SK-N-SH (cell line): ENCODE measurements around the gene SMAD3. TPM values are rescaled to one million over a fixed set of nuclear protein-coding genes. Genes with fewer than 3 reads are reported as not detected.
A peak's percentile ranks its signal among the peaks of the same experiment; 100 is the strongest.

ENCODE experiments used
- CTCF ChIA-PET: fragments of 300-600, 350-600 bp; formaldehyde crosslinking; extraction: SDS; loops from one replicate; lab custom pipeline; 2021; lab: Yijun Ruan, JAX
- POLR2A ChIA-PET: fragments of 350-600 bp; sonication (Branson Sonifier 250); formaldehyde crosslinking; extraction: SDS; loops from one replicate; lab custom pipeline; 2020; ENCODE audit warnings: antibody characterized with exemption, inconsistent platforms; lab: Yijun Ruan, JAX
- DNase-seq: peaks from one replicate; pipeline ENCODE4 v3.0.0; 2012
- H2AFZ ChIP-seq: fragments of 200-600 bp; sonication (generic); 2 replicates; pipeline ENCODE4 v1.8.1; 2016; ENCODE audit warnings: antibody characterized with exemption, mild to moderate bottlenecking, low read depth
- H3F3A ChIP-seq: fragments of 200-600 bp; sonication (generic); replicated peaks from 2 replicates; pipeline ENCODE3; 2016; ENCODE audit warnings: antibody characterized with exemption, mild to moderate bottlenecking; ENCODE audit not compliant: insufficient read depth
- H3K27ac ChIP-seq, 2 experiments: fragments of 200-500 bp in 1 of 2; fragments of 200-600 bp in 1 of 2; sonication (Bioruptor generic) in 1 of 2; sonication (generic), shearing (Covaris generic) in 1 of 2; 2 replicates each; pipeline versions ENCODE4 v1.5.1 to v1.6.1; 2014 to 2016; ENCODE audit warnings: low read depth in 2 of 2, inconsistent platforms in 1 of 2, low read length in 1 of 2, mild to moderate bottlenecking in 1 of 2, mixed read lengths in 1 of 2
- H3K27me3 ChIP-seq: fragments of 200-600 bp; sonication (generic), shearing (Covaris generic); 2 replicates; pipeline ENCODE4 v1.6.1; 2016; ENCODE audit warnings: mixed run types; ENCODE audit not compliant: insufficient read depth
- H3K36me3 ChIP-seq, 2 experiments: fragments of 200-500 bp in 1 of 2; fragments of 200-600 bp in 1 of 2; sonication (Bioruptor generic) in 1 of 2; sonication (generic) in 1 of 2; replicated peaks in 1 of 2; 2 replicates each; pipeline versions ENCODE3 to v1.5.1; 2014 to 2016; ENCODE audit warnings: low read length in 1 of 2, mild to moderate bottlenecking in 1 of 2; ENCODE audit not compliant: insufficient read depth in 2 of 2, control insufficient read depth in 1 of 2
- H3K4me1 ChIP-seq, 2 experiments: fragments of 200-500 bp in 1 of 2; fragments of 200-600 bp in 1 of 2; sonication (Bioruptor generic) in 1 of 2; sonication (generic), shearing (Covaris generic) in 1 of 2; 2 replicates each; pipeline versions ENCODE4 v1.5.1 to v1.6.1; 2014 to 2016; ENCODE audit warnings: low read depth in 1 of 2, low read length in 1 of 2, mixed run types in 1 of 2; ENCODE audit not compliant: insufficient read depth in 2 of 2, control insufficient read depth in 1 of 2
- H3K4me2 ChIP-seq: fragments of 200-600 bp; sonication (generic), shearing (Covaris generic); 2 replicates; pipeline ENCODE4 v1.6.1; 2017; ENCODE audit warnings: mixed run types
- H3K4me3 ChIP-seq, 2 experiments: fragments of 200-500 bp in 1 of 2; fragments of 200-600 bp in 1 of 2; sonication (Bioruptor generic) in 1 of 2; sonication (generic), shearing (Covaris generic) in 1 of 2; 2 replicates each; pipeline versions ENCODE4 v1.5.1 to v1.8.1; 2014 to 2016; ENCODE audit warnings: low read depth in 2 of 2, inconsistent platforms in 1 of 2, low read length in 1 of 2, mild to moderate bottlenecking in 1 of 2, mixed read lengths in 1 of 2, moderate library complexity in 1 of 2
- H3K79me2 ChIP-seq: fragments of 200-600 bp; sonication (generic); 2 replicates; pipeline ENCODE4 v1.8.1; 2017; ENCODE audit warnings: mild to moderate bottlenecking; ENCODE audit not compliant: insufficient read depth
- H3K9ac ChIP-seq: fragments of 200-600 bp; sonication (generic); 2 replicates; pipeline ENCODE4 v1.6.1; 2017; ENCODE audit warnings: mixed run types
- H3K9me2 ChIP-seq: fragments of 200-600 bp; sonication (generic); 2 replicates; pipeline ENCODE4 v1.6.1; 2017; ENCODE audit warnings: mixed run types
- H3K9me3 ChIP-seq: fragments of 200-600 bp; sonication (generic); 2 replicates; pipeline ENCODE4 v1.6.1; 2017; ENCODE audit warnings: mixed run types, mild to moderate bottlenecking, moderate library complexity
- H4K20me1 ChIP-seq: fragments of 200-600 bp; sonication (generic); 2 replicates; pipeline ENCODE4 v1.6.1; 2017; ENCODE audit warnings: mild to moderate bottlenecking, mixed run types; ENCODE audit not compliant: insufficient read depth
- CHD2 ChIP-seq: fragments of 150-350 bp; IDR thresholded peaks from 2 replicates; pipeline ENCODE4 v1.6.1; 2018; ENCODE audit warnings: low read length; ENCODE audit not compliant: partially characterized antibody
- ELF1 ChIP-seq: IDR thresholded peaks from 2 replicates; pipeline ENCODE4 v1.4.0; 2012
- EP300 ChIP-seq, 2 experiments: IDR thresholded peaks; 2 replicates each; pipeline versions ENCODE4 v1.4.0 to v1.6.1; 2012; ENCODE audit warnings: borderline replicate concordance in 1 of 2, low read depth in 1 of 2, low read length in 1 of 2
- EZH2phosphoT487 ChIP-seq: fragments of 200-600 bp; sonication (generic); IDR thresholded peaks from 2 replicates; pipeline ENCODE4 v1.6.1; 2017; ENCODE audit warnings: low read depth, mixed run types, mild to moderate bottlenecking, antibody characterized with exemption, moderate library complexity, borderline replicate concordance
- FOSL2 ChIP-seq: IDR thresholded peaks from 2 replicates; pipeline ENCODE4 v1.4.0; 2012; ENCODE audit warnings: low read depth, mild to moderate bottlenecking, moderate library complexity, borderline replicate concordance
- FOXJ3 ChIP-seq: sonication (generic); formaldehyde crosslinking; IDR thresholded peaks from 2 replicates; pipeline ENCODE4 v1.5.1; 2020; ENCODE audit warnings: mild to moderate bottlenecking, missing genetic modification reagents
- FOXM1 ChIP-seq: IDR thresholded peaks from 2 replicates; pipeline ENCODE4 v1.4.0; 2012; ENCODE audit warnings: low read depth, mild to moderate bottlenecking
- GABPA ChIP-seq: IDR thresholded peaks from 2 replicates; pipeline ENCODE4 v1.4.0; 2012; ENCODE audit warnings: low read depth, mild to moderate bottlenecking
- JUND ChIP-seq: IDR thresholded peaks from 2 replicates; pipeline ENCODE4 v1.4.0; 2012
- MAX ChIP-seq: IDR thresholded peaks from 2 replicates; pipeline ENCODE4 v1.4.0; 2012; ENCODE audit warnings: low read depth
- MEF2A ChIP-seq: IDR thresholded peaks from 2 replicates; pipeline ENCODE4 v1.4.0; 2012; ENCODE audit warnings: low read depth, borderline replicate concordance
- NFIC ChIP-seq: IDR thresholded peaks from 2 replicates; pipeline ENCODE4 v1.4.0; 2012; ENCODE audit warnings: borderline replicate concordance
- NRF1 ChIP-seq: IDR thresholded peaks from 2 replicates; pipeline ENCODE4 v1.6.1; 2012; ENCODE audit warnings: low read depth, mild to moderate bottlenecking, low read length
- PBX3 ChIP-seq: IDR thresholded peaks from 2 replicates; pipeline ENCODE4; 2012
- RCOR1 ChIP-seq: fragments of 150-350 bp; IDR thresholded peaks from 2 replicates; pipeline ENCODE4 v1.6.1; 2017; ENCODE audit warnings: antibody characterized with exemption, low read length
- RFX5 ChIP-seq: IDR thresholded peaks from 2 replicates; pipeline ENCODE4 v1.6.1; 2012; ENCODE audit warnings: mild to moderate bottlenecking, improper control_type of control experiment, low read length
- RXRA ChIP-seq: IDR thresholded peaks from 2 replicates; pipeline ENCODE4 v1.4.0; 2012; ENCODE audit warnings: low read depth, mild to moderate bottlenecking, borderline replicate concordance
- SIN3A ChIP-seq: IDR thresholded peaks from 2 replicates; pipeline ENCODE4 v1.6.1; 2012; ENCODE audit warnings: low read depth, mild to moderate bottlenecking, low read length, moderate library complexity, borderline replicate concordance
- TAF1 ChIP-seq: IDR thresholded peaks from 2 replicates; pipeline ENCODE4 v1.6.1; 2012; ENCODE audit warnings: low read depth, mild to moderate bottlenecking, low read length, moderate library complexity, borderline replicate concordance
- TCF12 ChIP-seq: IDR thresholded peaks from 2 replicates; pipeline ENCODE4 v1.4.0; 2012
- TEAD4 ChIP-seq: IDR thresholded peaks from 2 replicates; pipeline ENCODE4 v1.4.0; 2012; ENCODE audit warnings: mild to moderate bottlenecking, borderline replicate concordance; ENCODE audit not compliant: insufficient read depth
- YY1 ChIP-seq: IDR thresholded peaks from 2 replicates; pipeline ENCODE4 v1.4.0; 2012; ENCODE audit warnings: low read depth, mild to moderate bottlenecking
- ZBTB33 ChIP-seq: IDR thresholded peaks from 2 replicates; pipeline ENCODE4 v1.4.0; 2012; ENCODE audit warnings: low read depth, borderline replicate concordance
- WGBS: methylation state at CpG from one replicate; pipeline ENCODE4 v1.1.6; 2017; ENCODE audit warnings: low lambda C conversion rate; 5-methylcytosine and 5-hydroxymethylcytosine counted together
- polyA plus RNA-seq, 3 experiments: library from polyadenylated mRNA; depleted of rRNA; stranded (reverse); fragments of >200 nt; gene quantifications; 2 replicates each; pipeline ENCODE4 v1.2.3, GENCODE V29; 2012

The SMAD3 gene
- polyA plus RNA-seq, 1 of the 3 experiments (the other 2 are of a cell fraction), result 19.5 TPM

GRCh38 chr15:67149773-67150022 lies 84.3 kb downstream of the SMAD3 start:
- H3K4me3 ChIP-seq, result 0 out of 4 replicates have a peak overlapping the region, but pooled peaks of 1 of the 2 experiments have one; percentile 9
- H3K9ac ChIP-seq, result peak overlapping the region; percentile 78; the same call in 1 of the 2 replicates
- peaks cover 0 to 9% of the 10 kb centered on the region in 2 experiments for H3K36me3 ChIP-seq
- no peaks in the 10 kb centered on the region for H3K9me3 ChIP-seq
- peaks cover 80% of the 10 kb centered on the region for H3K79me2 ChIP-seq
- CTCF ChIA-PET, result no interaction called here
- no peaks in the 10 kb centered on the region for H3K9me2 ChIP-seq
- WGBS, result 52% methylated on average over 1 of the region's 1 CpG
- TF ChIP-seq MEF2A (no peak), FOXJ3 (CRISPR knock-in tag) (no peak), TAF1 (no peak), YY1 (no peak), TEAD4 (no peak), TCF12 (no peak), NRF1 (no peak), FOXM1 (no peak), ELF1 (no peak), MAX (no peak), JUND (no peak), NFIC (no peak), RFX5 (no peak), EZH2phosphoT487 (no peak), CHD2 (no peak), GABPA (no peak)
- H3K27me3 ChIP-seq, result no peaks in the 10 kb centered on the region
- no peaks in the 10 kb centered on the region for H4K20me1 ChIP-seq
- no peak overlapping the region for H2AFZ ChIP-seq
- peaks cover 56% of the 10 kb centered on the region for H3F3A ChIP-seq
- peaks cover 26 to 56% of the 10 kb centered on the region in 2 experiments for H3K4me1 ChIP-seq
- H3K4me2 ChIP-seq, result peak overlapping the region; percentile 74
- DNase-seq, result no peak
- POLR2A ChIA-PET, result no interaction called here
- peak overlapping the region; percentile 76 to 99 for H3K27ac ChIP-seq

GRCh38 chr15:67150023-67150860 lies 84.8 kb downstream of the SMAD3 start:
- Histone ChIP-seq H3K27ac (peak overlapping the region; percentile 76 to 99), H3K79me2 (peaks cover 80% of the 10 kb centered on the region), H3K36me3 (peaks cover 0 to 11% of the 10 kb centered on the region in 2 experiments), H3F3A (peaks cover 51% of the 10 kb centered on the region), H3K9ac (peak overlapping the region; percentile 78), H3K4me2 (peak overlapping the region; percentile 74)
- POLR2A ChIA-PET, result no interaction called here
- no peak for DNase-seq
- TF ChIP-seq TEAD4, result peak; percentile 77; the same call in 1 of the 2 replicates
- peak; percentile 62 for TF ChIP-seq ZBTB33
- TF ChIP-seq MAX, result peak; percentile 49; the same call in 1 of the 2 replicates
- TF ChIP-seq EP300 (IDR thresholded peaks at IDR 0.05; ENCODE audit: borderline replicate concordance in 1 of 2, low read depth in 1 of 2, low read length in 1 of 2), result peak in 1 of 2 experiments; percentile 86; a peak in 2 of 4 replicates
- no peak for TF ChIP-seq FOXJ3 (CRISPR knock-in tag)
- peak; percentile 89 for TF ChIP-seq TCF12
- TF ChIP-seq NRF1, result no peak
- peak; percentile 71; the same call in 1 of the 2 replicates for TF ChIP-seq MEF2A
- TF ChIP-seq JUND, result peak; percentile 82
- 0 out of 2 replicates have a peak, but pooled peaks have one; percentile 37 for TF ChIP-seq SIN3A
- TF ChIP-seq CHD2, result no peak
- TF ChIP-seq YY1, result peak; percentile 66; the same call in 1 of the 2 replicates
- peak; percentile 81; the same call in 1 of the 2 replicates for TF ChIP-seq FOXM1
- peak; percentile 95 for TF ChIP-seq RXRA
- peak; percentile 81 for TF ChIP-seq PBX3
- peak; percentile 70 for TF ChIP-seq NFIC
- TF ChIP-seq RCOR1, result no peak
- TF ChIP-seq FOSL2, result peak; percentile 88
- TF ChIP-seq, all 33 proteins: peak for 14
- no peaks in the 10 kb centered on the region for H3K9me2 ChIP-seq
- CTCF ChIA-PET, result no interaction called here
- H2AFZ ChIP-seq, result no peak overlapping the region
- no peaks in the 10 kb centered on the region for H3K27me3 ChIP-seq
- 21% methylated on average over 16 of the region's 16 CpGs for WGBS
- H3K4me1 ChIP-seq, result peaks cover 25 to 52% of the 10 kb centered on the region in 2 experiments
- H3K4me3 ChIP-seq, result peak overlapping the region; percentile 4 to 9; a peak in 1 of 4 replicates
- H3K9me3 ChIP-seq, result no peaks in the 10 kb centered on the region
- H4K20me1 ChIP-seq, result no peaks in the 10 kb centered on the region
